ENCODE results near the gene ST3GAL3.

ST3GAL3 gene

GRCh38 chr1:43913666-43914360 is 206.5 kb downstream of the ST3GAL3 start:
- peaks cover 10% of the 10 kb centered on the region for H3K4me1 ChIP-seq (ENCODE audit: control insufficient read depth, insufficient read depth, low read length)
- H3K27ac ChIP-seq (ENCODE audit: low read depth, low read length) = no peak overlapping the region

GRCh38 chr1:43914576-43915525 is 207.5 kb downstream of the ST3GAL3 start:
- Histone ChIP-seq H3K27me3 (ENCODE audit: control insufficient read depth, insufficient read depth, low read length) (no peaks in the 10 kb centered on the region), H3K9ac (ENCODE audit: low read length) (no peak overlapping the region), H3K4me3 (ENCODE audit: low read length) (no peak overlapping the region), H3K36me3 (ENCODE audit: control insufficient read depth, insufficient read depth, low read length) (no peaks in the 10 kb centered on the region), H3K4me1 (ENCODE audit: control insufficient read depth, insufficient read depth, low read length) (peaks cover 10% of the 10 kb centered on the region), H3K27ac (ENCODE audit: low read depth, low read length) (no peak overlapping the region)

More at GRCh38 chr1:43913666-43914360, 206.5 kb downstream of the ST3GAL3 start:
- Histone ChIP-seq H3K9ac (ENCODE audit: low read length) (no peak overlapping the region), H3K4me3 (ENCODE audit: low read length) (no peak overlapping the region), H3K27me3 (ENCODE audit: control insufficient read depth, insufficient read depth, low read length) (no peaks in the 10 kb centered on the region), H3K36me3 (ENCODE audit: control insufficient read depth, insufficient read depth, low read length) (peaks cover 2% of the 10 kb centered on the region)

GRCh38 chr1:43919906-43920305 is 212.6 kb downstream of the ST3GAL3 start:
- H3K27ac ChIP-seq (ENCODE audit: low read depth, low read length) = no peak overlapping the region
- H3K4me1 ChIP-seq (ENCODE audit: control insufficient read depth, insufficient read depth, low read length) = no peaks in the 10 kb centered on the region
- H3K9ac ChIP-seq (ENCODE audit: low read length) = no peak overlapping the region
- H3K36me3 ChIP-seq (ENCODE audit: control insufficient read depth, insufficient read depth, low read length) = no peaks in the 10 kb centered on the region
- H3K27me3 ChIP-seq (ENCODE audit: control insufficient read depth, insufficient read depth, low read length) = no peaks in the 10 kb centered on the region
- no peak overlapping the region for H3K4me3 ChIP-seq (ENCODE audit: low read length)

- H3K27me3 ChIP-seq (ENCODE audit: control insufficient read depth, insufficient read depth, low read length) = no peaks in the 10 kb centered on the region
- H3K36me3 ChIP-seq (ENCODE audit: control insufficient read depth, insufficient read depth, low read length) = no peaks in the 10 kb centered on the region
- no peak overlapping the region for H3K9ac ChIP-seq (ENCODE audit: low read length)
- H3K4me3 ChIP-seq (ENCODE audit: low read length) = no peak overlapping the region
- no peak overlapping the region for H3K27ac ChIP-seq (ENCODE audit: low read depth, low read length)
- no peaks in the 10 kb centered on the region for H3K4me1 ChIP-seq (ENCODE audit: control insufficient read depth, insufficient read depth, low read length)
Observed at GRCh38 chr1:43921022-43921421, 213.7 kb downstream of the ST3GAL3 start.

GRCh38 chr1:43924516-43924915 is 217.2 kb downstream of the ST3GAL3 start:
- no peak overlapping the region for H3K4me3 ChIP-seq (ENCODE audit: low read length)
- H3K27ac ChIP-seq (ENCODE audit: low read depth, low read length) = no peak overlapping the region
- H3K9ac ChIP-seq (ENCODE audit: low read length) = no peak overlapping the region
- no peaks in the 10 kb centered on the region for H3K36me3 ChIP-seq (ENCODE audit: control insufficient read depth, insufficient read depth, low read length)
- no peaks in the 10 kb centered on the region for H3K27me3 ChIP-seq (ENCODE audit: control insufficient read depth, insufficient read depth, low read length)
- no peaks in the 10 kb centered on the region for H3K4me1 ChIP-seq (ENCODE audit: control insufficient read depth, insufficient read depth, low read length)

GRCh38 chr1:43925846-43926245 is 218.5 kb downstream of the ST3GAL3 start:
- no peak overlapping the region for H3K9ac ChIP-seq (ENCODE audit: low read length)
- no peak overlapping the region for H3K27ac ChIP-seq (ENCODE audit: low read depth, low read length)
- H3K27me3 ChIP-seq (ENCODE audit: control insufficient read depth, insufficient read depth, low read length) = no peaks in the 10 kb centered on the region
- H3K4me1 ChIP-seq (ENCODE audit: control insufficient read depth, insufficient read depth, low read length) = no peaks in the 10 kb centered on the region
- H3K4me3 ChIP-seq (ENCODE audit: low read length) = no peak overlapping the region
- H3K36me3 ChIP-seq (ENCODE audit: control insufficient read depth, insufficient read depth, low read length) = no peaks in the 10 kb centered on the region

- Histone ChIP-seq H3K36me3 (ENCODE audit: control insufficient read depth, insufficient read depth, low read length) (no peaks in the 10 kb centered on the region), H3K27ac (ENCODE audit: low read depth, low read length) (no peak overlapping the region), H3K4me3 (ENCODE audit: low read length) (no peak overlapping the region), H3K4me1 (ENCODE audit: control insufficient read depth, insufficient read depth, low read length) (no peaks in the 10 kb centered on the region), H3K9ac (ENCODE audit: low read length) (no peak overlapping the region), H3K27me3 (ENCODE audit: control insufficient read depth, insufficient read depth, low read length) (no peaks in the 10 kb centered on the region)
Observed at GRCh38 chr1:43930168-43930948, 223.0 kb downstream of the ST3GAL3 start.

GRCh38 chr1:43930949-43931275 is 223.6 kb downstream of the ST3GAL3 start:
- no peak overlapping the region for H3K9ac ChIP-seq (ENCODE audit: low read length)
- no peaks in the 10 kb centered on the region for H3K36me3 ChIP-seq (ENCODE audit: control insufficient read depth, insufficient read depth, low read length)
- peaks cover 3% of the 10 kb centered on the region for H3K4me1 ChIP-seq (ENCODE audit: control insufficient read depth, insufficient read depth, low read length)
- H3K27me3 ChIP-seq (ENCODE audit: control insufficient read depth, insufficient read depth, low read length) = no peaks in the 10 kb centered on the region
- no peak overlapping the region for H3K4me3 ChIP-seq (ENCODE audit: low read length)
- no peak overlapping the region for H3K27ac ChIP-seq (ENCODE audit: low read depth, low read length)

- Histone ChIP-seq H3K27ac (ENCODE audit: low read depth, low read length) (no peak overlapping the region), H3K4me1 (ENCODE audit: control insufficient read depth, insufficient read depth, low read length) (peaks cover 3% of the 10 kb centered on the region)
Observed at GRCh38 chr1:43931711-43932660, 224.7 kb downstream of the ST3GAL3 start.

GRCh38 chr1:43932786-43933385 is 225.6 kb downstream of the ST3GAL3 start:
- no peak overlapping the region for H3K27ac ChIP-seq (ENCODE audit: low read depth, low read length)
- H3K4me1 ChIP-seq (ENCODE audit: control insufficient read depth, insufficient read depth, low read length) = peaks cover 3% of the 10 kb centered on the region
- no peaks in the 10 kb centered on the region for H3K36me3 ChIP-seq (ENCODE audit: control insufficient read depth, insufficient read depth, low read length)
- peak overlapping the region; percentile 49 for H3K4me3 ChIP-seq (ENCODE audit: low read length)
- no peaks in the 10 kb centered on the region for H3K27me3 ChIP-seq (ENCODE audit: control insufficient read depth, insufficient read depth, low read length)
- H3K9ac ChIP-seq (ENCODE audit: low read length) = no peak overlapping the region

More at GRCh38 chr1:43931711-43932660, 224.7 kb downstream of the ST3GAL3 start:
- Histone ChIP-seq H3K36me3 (ENCODE audit: control insufficient read depth, insufficient read depth, low read length) (no peaks in the 10 kb centered on the region), H3K4me3 (ENCODE audit: low read length) (no peak overlapping the region), H3K27me3 (ENCODE audit: control insufficient read depth, insufficient read depth, low read length) (no peaks in the 10 kb centered on the region), H3K9ac (ENCODE audit: low read length) (no peak overlapping the region)

- no peak within 1 kb of the TSS for H3K27ac ChIP-seq (ENCODE audit: low read depth, low read length)
- H3K4me1 ChIP-seq (ENCODE audit: control insufficient read depth, insufficient read depth, low read length) = peaks cover 3% of the 10 kb centered on the region
- no peaks in the 10 kb centered on the region for H3K27me3 ChIP-seq (ENCODE audit: control insufficient read depth, insufficient read depth, low read length)
- peak within 1 kb of the TSS; percentile 49 for H3K4me3 ChIP-seq (ENCODE audit: low read length)
- no peaks in the 10 kb centered on the region for H3K36me3 ChIP-seq (ENCODE audit: control insufficient read depth, insufficient read depth, low read length)
- H3K9ac ChIP-seq (ENCODE audit: low read length) = no peak within 1 kb of the TSS
Observed at GRCh38 chr1:43933386-43934100, 226.2 kb downstream of the ST3GAL3 start, which contains the start of gene ARTN. TSS of gene ARTN (plus strand) at chr1:43933801. CDS start at chr1:43935657, 1,856 bp downstream.

Data from rectal smooth muscle tissue (tissue), 1 donor.